Testis (tissue), 2 donors: ENCODE results near the gene IQGAP3.

Source experiments
- CTCF ChIP-seq, 3 experiments: fragments of 450-650 bp in 2 of 3; fragments of 200-600 bp in 1 of 3; sonication (generic) in 1 of 3; IDR thresholded peaks; one replicate each; pipeline ENCODE4 v1.5.1; 2016 to 2019; ENCODE audit warnings: antibody characterized with exemption in 3 of 3, mild to moderate bottlenecking in 2 of 3, moderate library complexity in 1 of 3
- POLR2A ChIP-seq: fragments of 450-650 bp; IDR thresholded peaks from one replicate; pipeline ENCODE4 v1.6.1; 2017; ENCODE audit warnings: antibody characterized with exemption, mild to moderate bottlenecking, moderate library complexity

- TF ChIP-seq POLR2A (no peak), CTCF (IDR thresholded peaks at IDR 0.05) (no peak)
These were observed 67.9 kb downstream of the IQGAP3 start for GRCh38 chr1:156504438-156504813.
